ENCODE measurements around the gene LGR5. TPM values are rescaled to one million over a fixed set of nuclear protein-coding genes. Genes with fewer than 3 reads are reported as not detected.
"Not testable (repeated sequence)": the region's sequence is repeated elsewhere in the genome, so short reads cannot be mapped to it uniquely, and the experiment has no call there.

LGR5 gene
- total RNA-seq, 1 donor from 2014 or later = not detected

DNA sequence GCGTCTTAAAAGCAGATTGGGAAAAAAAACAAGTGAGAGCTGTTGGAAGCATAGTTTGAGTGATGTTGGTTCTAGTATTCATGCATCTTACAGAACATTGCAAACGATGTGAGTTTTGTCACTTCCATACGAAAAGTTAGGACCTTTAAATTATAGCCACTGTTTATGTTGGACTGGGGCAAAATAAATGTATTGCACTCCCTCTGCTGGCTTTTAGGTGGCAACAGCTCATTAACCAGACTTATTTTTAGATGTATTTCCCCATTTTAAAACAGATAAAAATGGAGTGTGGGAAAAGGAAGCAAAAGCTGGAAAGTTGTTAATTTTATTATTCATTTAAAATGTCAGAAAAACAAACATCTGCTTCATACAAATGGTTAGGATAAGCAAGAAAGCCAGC is 111.9 kb downstream of the LGR5 start:
- Histone ChIP-seq H3K4me1 (no peaks in the 10 kb centered on the region), H3K9me3 (replicated peaks) (no peaks in the 10 kb centered on the region), H3K27me3 (ENCODE audit: low read depth) (no peaks in the 10 kb centered on the region), H3K4me3 (no peak overlapping the region), H3K36me3 (no peaks in the 10 kb centered on the region), H3K27ac (replicated peaks) (no peak overlapping the region)
- intact Hi-C loops (cut with micrococcal nuclease) = no loop called here
- DNase-seq = no peak
- no peak for TF ChIP-seq CTCF (IDR thresholded peaks at IDR 0.05; ENCODE audit: borderline replicate concordance)

GRCh38 chr12:71552728-71553501 is 113.3 kb downstream of the LGR5 start:
- DNase-seq = no peak
- H3K27me3 ChIP-seq (ENCODE audit: low read depth) = no peaks in the 10 kb centered on the region
- no peaks in the 10 kb centered on the region for H3K36me3 ChIP-seq
- no peaks in the 10 kb centered on the region for H3K4me1 ChIP-seq
- H3K4me3 ChIP-seq = no peak overlapping the region
- no peak for TF ChIP-seq CTCF (IDR thresholded peaks at IDR 0.05; ENCODE audit: borderline replicate concordance)
- no peak overlapping the region for H3K27ac ChIP-seq (replicated peaks)
- intact Hi-C loops (cut with micrococcal nuclease) = no loop called here
- no peaks in the 10 kb centered on the region for H3K9me3 ChIP-seq (replicated peaks)

GRCh38 chr12:71555191-71555590 is 115.6 kb downstream of the LGR5 start:
- DNase-seq = no peak
- no peak overlapping the region for H3K4me3 ChIP-seq
- no peaks in the 10 kb centered on the region for H3K4me1 ChIP-seq
- intact Hi-C loops (cut with micrococcal nuclease) = no loop called here
- no peaks in the 10 kb centered on the region for H3K9me3 ChIP-seq (replicated peaks)
- no peaks in the 10 kb centered on the region for H3K27me3 ChIP-seq (ENCODE audit: low read depth)
- H3K27ac ChIP-seq (replicated peaks) = no peak overlapping the region
- no peaks in the 10 kb centered on the region for H3K36me3 ChIP-seq
- TF ChIP-seq CTCF (IDR thresholded peaks at IDR 0.05; ENCODE audit: borderline replicate concordance) = no peak

GRCh38 chr12:71555789-71556188 is 116.2 kb downstream of the LGR5 start:
- H3K4me3 ChIP-seq; H3K4me1 ChIP-seq; H3K36me3 ChIP-seq; H3K27ac ChIP-seq (replicated peaks); intact Hi-C loops (cut with micrococcal nuclease); H3K9me3 ChIP-seq (replicated peaks); DNase-seq; H3K27me3 ChIP-seq (ENCODE audit: low read depth): not testable (repeated sequence)

DNA sequence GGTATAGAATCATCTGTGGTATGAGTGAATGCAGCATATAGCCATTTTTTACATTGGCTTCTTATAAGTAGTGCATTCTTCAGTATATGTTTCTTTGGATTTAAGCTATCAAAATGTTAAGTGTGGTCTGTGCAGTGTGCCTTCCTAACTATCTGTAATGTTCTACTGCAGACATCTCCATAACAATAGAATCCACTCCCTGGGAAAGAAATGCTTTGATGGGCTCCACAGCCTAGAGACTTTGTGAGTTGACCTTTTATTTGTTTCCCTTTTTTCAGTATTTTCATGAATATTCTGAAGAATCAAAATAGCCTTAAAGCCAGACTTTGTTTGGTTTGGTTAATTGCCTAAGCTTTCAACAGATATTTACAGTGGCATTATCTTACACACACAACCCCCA is 116.8 kb downstream of the LGR5 start:
- Histone ChIP-seq H3K9me3 (replicated peaks) (no peaks in the 10 kb centered on the region), H3K4me3 (no peak overlapping the region), H3K27me3 (ENCODE audit: low read depth) (no peaks in the 10 kb centered on the region), H3K4me1 (no peaks in the 10 kb centered on the region), H3K27ac (replicated peaks) (no peak overlapping the region), H3K36me3 (no peaks in the 10 kb centered on the region)
- intact Hi-C loops (cut with micrococcal nuclease) = no loop called here
- DNase-seq = no peak
- no peak for TF ChIP-seq CTCF (IDR thresholded peaks at IDR 0.05; ENCODE audit: borderline replicate concordance)

- Histone ChIP-seq H3K4me1 (no peaks in the 10 kb centered on the region), H3K27me3 (ENCODE audit: low read depth) (no peaks in the 10 kb centered on the region), H3K9me3 (replicated peaks) (no peaks in the 10 kb centered on the region), H3K36me3 (no peaks in the 10 kb centered on the region), H3K4me3 (no peak overlapping the region), H3K27ac (replicated peaks) (no peak overlapping the region)
- intact Hi-C loops (cut with micrococcal nuclease) = no loop called here
- no peak for DNase-seq
- no peak for TF ChIP-seq CTCF (IDR thresholded peaks at IDR 0.05; ENCODE audit: borderline replicate concordance)
Measured at GRCh38 chr12:71556875-71557274, 117.3 kb downstream of the LGR5 start.
